GM23248 (cell line): ENCODE data around the gene TSBP1. TPM values are rescaled to one million over a fixed set of nuclear protein-coding genes. Genes with fewer than 3 reads are reported as not detected.
"Not testable (repeated sequence)": the region's sequence is repeated elsewhere in the genome, so short reads cannot be mapped to it uniquely, and the experiment has no call there.

Experiments
- DNase-seq: peaks from one replicate; pipeline ENCODE4 v3.0.0-alpha.2; 2015
- H2AFZ ChIP-seq: fragments of 200-600 bp; sonication (generic); 2 replicates; pipeline ENCODE4 v1.6.1; 2016; ENCODE audit warnings: antibody characterized with exemption
- H3F3A ChIP-seq: fragments of 200-600 bp; sonication (generic); 2 replicates; pipeline ENCODE4 v1.6.1; 2016; ENCODE audit warnings: mild to moderate bottlenecking, antibody characterized with exemption, mixed run types; ENCODE audit not compliant: insufficient read depth
- H3K27ac ChIP-seq: fragments of 200-600 bp; sonication (generic); 2 replicates; pipeline ENCODE4 v1.5.1; 2016; ENCODE audit warnings: mild to moderate bottlenecking
- H3K27me3 ChIP-seq: fragments of 200-600 bp; sonication (generic); replicated peaks from 2 replicates; pipeline ENCODE4 v1.6.1; 2016; ENCODE audit warnings: mild to moderate bottlenecking; ENCODE audit not compliant: insufficient read depth
- H3K36me3 ChIP-seq: fragments of 200-600 bp; sonication (generic); 2 replicates; pipeline ENCODE4 v1.6.1; 2016; ENCODE audit warnings: low read depth, mild to moderate bottlenecking
- H3K4me1 ChIP-seq: fragments of 200-600 bp; sonication (generic); 2 replicates; pipeline ENCODE4 v1.6.1; 2016; ENCODE audit warnings: mild to moderate bottlenecking; ENCODE audit not compliant: insufficient read depth
- H3K4me2 ChIP-seq: fragments of 200-600 bp; sonication (generic); one replicate; pipeline ENCODE4 v1.6.1; 2016; ENCODE audit warnings: mild to moderate bottlenecking; ENCODE audit not compliant: unreplicated experiment
- H3K4me3 ChIP-seq: fragments of 200-600 bp; sonication (generic); 2 replicates; pipeline ENCODE4 v1.5.1; 2016; ENCODE audit warnings: mild to moderate bottlenecking
- H3K79me2 ChIP-seq: fragments of 200-600 bp; sonication (generic); 2 replicates; pipeline ENCODE4 v1.6.1; 2016; ENCODE audit warnings: mild to moderate bottlenecking; ENCODE audit not compliant: insufficient read depth
- H3K9ac ChIP-seq: fragments of 200-600 bp; sonication (generic); 2 replicates; pipeline ENCODE4 v1.6.1; 2016; ENCODE audit warnings: mild to moderate bottlenecking
- H3K9me2 ChIP-seq: fragments of 200-600 bp; sonication (generic); 2 replicates; pipeline ENCODE4 v1.6.1; 2016; ENCODE audit warnings: mixed run types, mild to moderate bottlenecking, moderate library complexity; ENCODE audit not compliant: insufficient read depth
- H3K9me3 ChIP-seq: fragments of 200-600 bp; sonication (generic); one replicate; pipeline ENCODE4 v1.6.1; 2017; ENCODE audit warnings: low read depth
- H4K20me1 ChIP-seq: fragments of 200-600 bp; sonication (generic); 2 replicates; pipeline ENCODE4 v1.6.0; 2016; ENCODE audit not compliant: insufficient read depth
- EZH2 ChIP-seq: fragments of 200-600 bp; sonication (generic); IDR thresholded peaks from 2 replicates; pipeline ENCODE4 v1.6.1; 2018; ENCODE audit warnings: antibody characterized with exemption, mild to moderate bottlenecking; ENCODE audit not compliant: insufficient read depth, poor library complexity, severe bottlenecking
- EZH2phosphoT487 ChIP-seq: fragments of 200-600 bp; sonication (generic); IDR thresholded peaks from 2 replicates; pipeline ENCODE4 v1.6.1; 2018; ENCODE audit warnings: antibody characterized with exemption, moderate library complexity, mild to moderate bottlenecking, low read depth; ENCODE audit not compliant: insufficient read depth
- WGBS, 2 experiments: methylation state at CpG; one replicate each; pipeline ENCODE4 v1.1.6; 2015 to 2017; ENCODE audit warnings: low lambda C conversion rate in 2 of 2, low coverage in 1 of 2; ENCODE audit errors: missing lambda C conversion rate in 2 of 2; 5-methylcytosine and 5-hydroxymethylcytosine counted together
- in situ Hi-C: fragments of 300-500 bp; cut with MboI; formaldehyde crosslinking; loops from 2 replicates; pipeline ENCODE4 v1.15.0; 2020
- polyA plus RNA-seq: library from polyadenylated mRNA; unstranded; fragments of >200 nt; fragmentation: Nextera tagmentation; extraction: Ambion mirVana; gene quantifications from 2 replicates; pipeline ENCODE4 v1.2.1, GENCODE V29; 2016
- total RNA-seq: library from RNA; depleted of rRNA; stranded (reverse); fragments of >200 nt; shearing (Covaris generic); gene quantifications from 2 replicates; pipeline ENCODE4 v1.2.3, GENCODE V29; 2014

The TSBP1 gene
- total and polyA plus RNA-seq, 2 experiments from 2014 or later, result not detected

GRCh38 chr6:32371229-32371628 is 474 bp downstream of the TSBP1 start:
- Histone ChIP-seq H3K27ac (no peak overlapping the region), H3K4me1 (peaks cover 24% of the 10 kb centered on the region), H2AFZ (peak overlapping the region; percentile 72), H3K9ac (no peak overlapping the region), H3K36me3 (no peaks in the 10 kb centered on the region), H3K4me2 (peak overlapping the region; percentile 53), H4K20me1 (no peaks in the 10 kb centered on the region), H3F3A (peaks cover 7% of the 10 kb centered on the region), H3K4me3 (no peak overlapping the region), H3K27me3 (no peaks in the 10 kb centered on the region), H3K79me2 (no peaks in the 10 kb centered on the region), H3K9me2 (no peaks in the 10 kb centered on the region), H3K9me3 (no peaks in the 10 kb centered on the region)
- no peak for TF ChIP-seq EZH2
- no peak for TF ChIP-seq EZH2phosphoT487
- DNase-seq, result peak; percentile 16
- in situ Hi-C loops, result no loop called here
- 13 to 16% methylated on average over 1 of the region's 1 CpG for WGBS, 2 experiments

- DNase-seq, result peak; percentile 38
- Histone ChIP-seq H4K20me1 (no peaks in the 10 kb centered on the region), H3K9me2 (no peaks in the 10 kb centered on the region), H3K36me3 (no peaks in the 10 kb centered on the region), H3K27me3 (no peaks in the 10 kb centered on the region), H2AFZ (no peak overlapping the region), H3K9me3 (no peaks in the 10 kb centered on the region), H3K4me1 (peaks cover 24% of the 10 kb centered on the region), H3K4me3 (no peak overlapping the region), H3K4me2 (no peak overlapping the region), H3K27ac (no peak overlapping the region), H3K9ac (no peak overlapping the region), H3K79me2 (no peaks in the 10 kb centered on the region), H3F3A (peaks cover 7% of the 10 kb centered on the region)
- TF ChIP-seq EZH2phosphoT487 (no peak), EZH2 (no peak)
- 73 to 76% methylated on average over 2 of the region's 2 CpGs for WGBS, 2 experiments
- in situ Hi-C loops, result no loop called here
Measured at GRCh38 chr6:32370505-32370904, 1.2 kb downstream of the TSBP1 start.

GRCh38 chr6:32369660-32370059 is 2.0 kb downstream of the TSBP1 start:
- 19 to 25% methylated on average over 3 of the region's 3 CpGs for WGBS, 2 experiments
- no peak overlapping the region for H3K4me2 ChIP-seq

GRCh38 chr6:32367644-32368043 is 4.1 kb downstream of the TSBP1 start:
- Histone ChIP-seq H4K20me1 (no peaks in the 10 kb centered on the region), H3F3A (peaks cover 7% of the 10 kb centered on the region), H3K79me2 (no peaks in the 10 kb centered on the region), H3K9me2 (no peaks in the 10 kb centered on the region), H3K36me3 (no peaks in the 10 kb centered on the region), H3K9ac (no peak overlapping the region), H3K27me3 (no peaks in the 10 kb centered on the region), H3K4me3 (no peak overlapping the region), H2AFZ (no peak overlapping the region), H3K4me2 (no peak overlapping the region), H3K9me3 (no peaks in the 10 kb centered on the region), H3K27ac (no peak overlapping the region), H3K4me1 (peaks cover 24% of the 10 kb centered on the region)
- DNase-seq, result no peak
- 97% methylated on average over 3 of the region's 3 CpGs for WGBS, 2 experiments
- TF ChIP-seq EZH2phosphoT487, result no peak
- no peak for TF ChIP-seq EZH2
- in situ Hi-C loops, result no loop called here

More at GRCh38 chr6:32369660-32370059, 2.0 kb downstream of the TSBP1 start:
- H3K9ac ChIP-seq, result no peak overlapping the region
- H3K4me3 ChIP-seq, result no peak overlapping the region
- no peak overlapping the region for H2AFZ ChIP-seq
- DNase-seq, result peak; percentile 94
- in situ Hi-C loops, result no loop called here
- peaks cover 24% of the 10 kb centered on the region for H3K4me1 ChIP-seq
- H3F3A ChIP-seq, result peaks cover 7% of the 10 kb centered on the region
- no peaks in the 10 kb centered on the region for H3K79me2 ChIP-seq
- no peaks in the 10 kb centered on the region for H3K27me3 ChIP-seq
- H4K20me1 ChIP-seq, result no peaks in the 10 kb centered on the region
- no peaks in the 10 kb centered on the region for H3K9me2 ChIP-seq
- H3K27ac ChIP-seq, result peak overlapping the region; percentile 38
- TF ChIP-seq EZH2phosphoT487 (no peak), EZH2 (no peak)
- no peaks in the 10 kb centered on the region for H3K9me3 ChIP-seq
- H3K36me3 ChIP-seq, result no peaks in the 10 kb centered on the region

GRCh38 chr6:32359225-32359624 is 12.5 kb downstream of the TSBP1 start:
- H3K79me2 ChIP-seq, H3K4me3 ChIP-seq, in situ Hi-C loops, H3K9me3 ChIP-seq, H3K27me3 ChIP-seq, H4K20me1 ChIP-seq, H3K4me1 ChIP-seq, H3K27ac ChIP-seq, H3F3A ChIP-seq, H3K4me2 ChIP-seq, H2AFZ ChIP-seq, H3K9ac ChIP-seq, DNase-seq, H3K36me3 ChIP-seq, H3K9me2 ChIP-seq: not testable (repeated sequence)
- 75% methylated on average over 1 of the region's 1 CpG; no CpG with 5 or more reads in 1 of the 2 experiments for WGBS, 2 experiments

- H3K36me3 ChIP-seq, H3K4me2 ChIP-seq, H3K79me2 ChIP-seq, H3K4me1 ChIP-seq, H3K4me3 ChIP-seq, H2AFZ ChIP-seq, H3K9ac ChIP-seq, H3F3A ChIP-seq, DNase-seq, H4K20me1 ChIP-seq, H3K27me3 ChIP-seq, H3K9me3 ChIP-seq, in situ Hi-C loops, H3K27ac ChIP-seq, H3K9me2 ChIP-seq: not testable (repeated sequence)
- 61% methylated on average over 8 of the region's 8 CpGs for WGBS, 2 experiments
Measured at GRCh38 chr6:32358548-32358947, 13.2 kb downstream of the TSBP1 start.
